ENCODE data around the gene TMEM17. TPM values are rescaled to one million over a fixed set of nuclear protein-coding genes. Genes with fewer than 3 reads are reported as not detected.

The TMEM17 gene
- 0.91 TPM for total RNA-seq (ENCODE audit: unreplicated experiment)
- long read RNA-seq, partial matches to known transcripts, result 0 of 5 reads
- long read RNA-seq, other reads (novel, unspliced or antisense), result 0 of 5 reads

- H3K4me3 Mint-ChIP-seq (ENCODE audit: unreplicated experiment), result peak within 1 kb of the TSS; percentile 84
Observed at GRCh38 chr2:62505750-62506420, at the start of gene TMEM17. TSS of gene TMEM17 (minus strand) at chr2:62506195. CDS start at chr2:62506129, 66 bp downstream.

GRCh38 chr2:62554440-62554839 is 48.4 kb upstream of the TMEM17 start:
- no peak for DNase-seq
- H3K9me3 Mint-ChIP-seq (ENCODE audit: unreplicated experiment), result no peaks in the 10 kb centered on the region
- TF ChIP-seq CTCF (IDR thresholded peaks at IDR 0.05; ENCODE audit: partially characterized antibody, unreplicated experiment), result no peak
- H3K4me1 Mint-ChIP-seq (ENCODE audit: low read depth, unreplicated experiment), result no peaks in the 10 kb centered on the region
- H3K4me3 Mint-ChIP-seq (ENCODE audit: unreplicated experiment), result no peak overlapping the region
- no peaks in the 10 kb centered on the region for H3K36me3 Mint-ChIP-seq (ENCODE audit: unreplicated experiment)
- H3K27ac Mint-ChIP-seq (ENCODE audit: unreplicated experiment), result no peak overlapping the region
- H3K27me3 Mint-ChIP-seq (ENCODE audit: unreplicated experiment), result peaks cover 2% of the 10 kb centered on the region

More at GRCh38 chr2:62505750-62506420, at the start of gene TMEM17:
- no peak for TF ChIP-seq CTCF (IDR thresholded peaks at IDR 0.05; ENCODE audit: partially characterized antibody, unreplicated experiment)
- Mint-ChIP-seq H3K9me3 (ENCODE audit: unreplicated experiment) (no peaks in the 10 kb centered on the region), H3K4me1 (ENCODE audit: low read depth, unreplicated experiment) (peaks cover 6% of the 10 kb centered on the region), H3K36me3 (ENCODE audit: unreplicated experiment) (no peaks in the 10 kb centered on the region), H3K27ac (ENCODE audit: unreplicated experiment) (peak within 1 kb of the TSS; percentile 71), H3K27me3 (ENCODE audit: unreplicated experiment) (no peaks in the 10 kb centered on the region)
- peak; percentile 92 for DNase-seq

- H3K9me3 Mint-ChIP-seq (ENCODE audit: unreplicated experiment), result no peaks in the 10 kb centered on the region
- TF ChIP-seq CTCF (IDR thresholded peaks at IDR 0.05; ENCODE audit: partially characterized antibody, unreplicated experiment), result no peak
- H3K27me3 Mint-ChIP-seq (ENCODE audit: unreplicated experiment), result peaks cover 2% of the 10 kb centered on the region
- H3K36me3 Mint-ChIP-seq (ENCODE audit: unreplicated experiment), result no peaks in the 10 kb centered on the region
- DNase-seq, result no peak
- no peak overlapping the region for H3K27ac Mint-ChIP-seq (ENCODE audit: unreplicated experiment)
- H3K4me1 Mint-ChIP-seq (ENCODE audit: low read depth, unreplicated experiment), result no peaks in the 10 kb centered on the region
- no peak overlapping the region for H3K4me3 Mint-ChIP-seq (ENCODE audit: unreplicated experiment)
Observed at GRCh38 chr2:62550461-62550860, 44.5 kb upstream of the TMEM17 start.

- no peak for TF ChIP-seq CTCF (IDR thresholded peaks at IDR 0.05; ENCODE audit: partially characterized antibody, unreplicated experiment)
- Mint-ChIP-seq H3K4me3 (ENCODE audit: unreplicated experiment) (no peak overlapping the region), H3K9me3 (ENCODE audit: unreplicated experiment) (no peaks in the 10 kb centered on the region), H3K27me3 (ENCODE audit: unreplicated experiment) (no peaks in the 10 kb centered on the region), H3K36me3 (ENCODE audit: unreplicated experiment) (no peaks in the 10 kb centered on the region), H3K4me1 (ENCODE audit: low read depth, unreplicated experiment) (no peaks in the 10 kb centered on the region), H3K27ac (ENCODE audit: unreplicated experiment) (no peak overlapping the region)
- DNase-seq, result no peak
Observed at GRCh38 chr2:62547854-62548253, 41.9 kb upstream of the TMEM17 start.

GRCh38 chr2:62545261-62545660 is 39.3 kb upstream of the TMEM17 start:
- H3K27me3 Mint-ChIP-seq (ENCODE audit: unreplicated experiment), result no peaks in the 10 kb centered on the region
- H3K4me1 Mint-ChIP-seq (ENCODE audit: low read depth, unreplicated experiment), result peaks cover under 1% of the 10 kb centered on the region
- DNase-seq, result no peak
- no peaks in the 10 kb centered on the region for H3K9me3 Mint-ChIP-seq (ENCODE audit: unreplicated experiment)
- no peaks in the 10 kb centered on the region for H3K36me3 Mint-ChIP-seq (ENCODE audit: unreplicated experiment)
- H3K4me3 Mint-ChIP-seq (ENCODE audit: unreplicated experiment), result no peak overlapping the region
- no peak for TF ChIP-seq CTCF (IDR thresholded peaks at IDR 0.05; ENCODE audit: partially characterized antibody, unreplicated experiment)
- no peak overlapping the region for H3K27ac Mint-ChIP-seq (ENCODE audit: unreplicated experiment)
